ENCODE measurements around the gene IPO4. TPM values are rescaled to one million over a fixed set of nuclear protein-coding genes. Genes with fewer than 3 reads are reported as not detected.

Gene IPO4
- total and polyA plus RNA-seq, 12 donors: 19.1 to 84.9 (median 42.8) TPM

DNA sequence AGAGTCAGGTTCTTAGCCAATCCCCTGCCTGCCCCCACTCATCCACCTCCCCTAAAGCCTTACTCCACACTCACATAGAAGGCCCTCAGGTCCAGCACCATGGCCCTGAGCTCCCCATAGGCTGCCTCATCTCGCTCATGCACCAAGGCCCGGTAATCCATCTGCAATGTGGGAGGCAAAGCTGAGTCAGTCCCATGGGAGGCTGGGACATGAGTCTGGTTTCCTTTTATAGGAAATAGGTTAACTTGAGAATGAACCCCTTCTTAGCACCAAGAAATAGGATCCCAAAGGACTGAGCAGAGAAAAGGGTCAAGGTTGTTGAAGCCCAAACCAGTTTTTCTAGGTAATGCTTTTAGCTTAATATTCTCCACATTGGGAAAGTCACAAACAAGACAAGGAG lies 45.1 kb downstream of the IPO4 start:
- intact Hi-C loops (cut with DNase I): no loop called here
- 40 to 65% (median 64%) methylated on average over 1 to 2 of the region's 2 CpGs for WGBS, 4 donors
- TF ChIP-seq, protein P1, sequence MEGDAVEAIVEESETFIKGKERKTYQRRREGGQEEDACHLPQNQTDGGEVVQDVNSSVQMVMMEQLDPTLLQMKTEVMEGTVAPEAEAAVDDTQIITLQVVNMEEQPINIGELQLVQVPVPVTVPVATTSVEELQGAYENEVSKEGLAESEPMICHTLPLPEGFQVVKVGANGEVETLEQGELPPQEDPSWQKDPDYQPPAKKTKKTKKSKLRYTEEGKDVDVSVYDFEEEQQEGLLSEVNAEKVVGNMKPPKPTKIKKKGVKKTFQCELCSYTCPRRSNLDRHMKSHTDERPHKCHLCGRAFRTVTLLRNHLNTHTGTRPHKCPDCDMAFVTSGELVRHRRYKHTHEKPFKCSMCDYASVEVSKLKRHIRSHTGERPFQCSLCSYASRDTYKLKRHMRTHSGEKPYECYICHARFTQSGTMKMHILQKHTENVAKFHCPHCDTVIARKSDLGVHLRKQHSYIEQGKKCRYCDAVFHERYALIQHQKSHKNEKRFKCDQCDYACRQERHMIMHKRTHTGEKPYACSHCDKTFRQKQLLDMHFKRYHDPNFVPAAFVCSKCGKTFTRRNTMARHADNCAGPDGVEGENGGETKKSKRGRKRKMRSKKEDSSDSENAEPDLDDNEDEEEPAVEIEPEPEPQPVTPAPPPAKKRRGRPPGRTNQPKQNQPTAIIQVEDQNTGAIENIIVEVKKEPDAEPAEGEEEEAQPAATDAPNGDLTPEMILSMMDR (IDR thresholded peaks at IDR 0.05): no peak
- no peak for TF ChIP-seq POLR2A (IDR thresholded peaks at IDR 0.05)

DNA sequence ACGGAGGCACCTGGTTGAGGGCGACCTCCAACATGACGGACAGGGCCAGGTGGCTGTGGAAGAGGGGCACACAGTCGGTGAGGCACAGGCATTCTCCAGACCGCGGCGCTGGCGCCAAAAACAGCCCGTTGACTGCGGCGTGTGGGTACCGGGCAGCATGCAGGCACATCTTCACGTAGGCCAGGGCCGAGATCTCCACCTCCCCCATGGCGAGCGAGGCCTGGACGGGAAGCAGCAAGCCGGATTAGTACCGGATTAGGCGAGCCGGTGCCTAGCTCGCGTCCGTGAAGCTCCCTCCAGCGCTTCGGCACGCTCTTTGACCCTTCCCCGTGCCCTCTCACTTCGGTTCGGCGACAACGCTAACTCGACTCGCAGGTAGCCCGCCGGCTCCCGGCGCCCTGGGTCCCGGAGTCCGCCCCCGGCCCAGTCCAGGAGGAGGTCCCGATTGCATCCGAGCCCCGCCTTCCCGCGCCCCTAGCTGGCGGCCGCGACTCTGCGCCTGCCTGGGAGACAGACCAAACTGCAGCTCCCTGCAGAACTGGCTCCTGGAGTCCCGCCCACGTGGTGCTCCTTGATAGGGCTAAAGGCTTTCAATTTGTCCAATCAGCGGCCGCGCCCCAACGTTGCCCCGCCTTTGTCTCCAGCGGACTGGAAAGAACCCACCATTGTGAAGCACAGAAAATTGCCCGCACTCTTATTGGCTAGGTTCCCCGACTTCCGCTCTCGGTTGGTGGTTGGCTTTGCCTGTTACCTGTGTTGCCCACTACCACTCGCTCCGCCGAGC lies 47.3 kb downstream of the IPO4 start, which contains the start of gene EMC9:
Gene EMC9 (minus strand): TSS at position 495 of the 784 bp plus-strand sequence. CDS start 287 bp downstream, at position 208.
- Histone ChIP-seq H3K27ac (peak within 1 kb of the TSS; percentile 78 to 95 (median 81)), H3K4me3 (peak within 1 kb of the TSS; percentile 20 to 89 (median 64)), H3K27me3 (no peaks in the 10 kb centered on the region), H3K9me3 (replicated peaks in 1 of 3) (no peaks in the 10 kb centered on the region), H3K4me1 (replicated peaks in 1 of 2) (peaks cover 39 to 68% of the 10 kb centered on the region in 2 donors), H3K36me3 (replicated peaks in 1 of 2) (peaks cover 0 to 48% of the 10 kb centered on the region in 2 donors)
- TF ChIP-seq, protein P1 (IDR thresholded peaks at IDR 0.05): peak; percentile 39 to 78 (median 69)
- TF ChIP-seq POLR2A (IDR thresholded peaks at IDR 0.05): peak; percentile 71 to 94
- peak; percentile 100 for DNase-seq
- intact Hi-C loops (cut with DNase I): no loop called here
- 0 to 1% (median 0%) methylated on average over 12 to 65 of the region's 65 CpGs for WGBS, 4 donors

More for the DNA sequence above, 45.1 kb downstream of the IPO4 start:
- H3K4me3 ChIP-seq: no peak overlapping the region
- no peak for DNase-seq
- no peaks in the 10 kb centered on the region for H3K27me3 ChIP-seq
- no peaks in the 10 kb centered on the region for H3K9me3 ChIP-seq (replicated peaks in 1 of 3)
- peaks cover 37 to 52% of the 10 kb centered on the region in 2 donors for H3K4me1 ChIP-seq (replicated peaks in 1 of 2)
- H3K27ac ChIP-seq: peak overlapping the region in 1 of 5 donors; percentile 27
- H3K36me3 ChIP-seq (replicated peaks in 1 of 2): peaks cover 0 to 37% of the 10 kb centered on the region in 2 donors

DNA sequence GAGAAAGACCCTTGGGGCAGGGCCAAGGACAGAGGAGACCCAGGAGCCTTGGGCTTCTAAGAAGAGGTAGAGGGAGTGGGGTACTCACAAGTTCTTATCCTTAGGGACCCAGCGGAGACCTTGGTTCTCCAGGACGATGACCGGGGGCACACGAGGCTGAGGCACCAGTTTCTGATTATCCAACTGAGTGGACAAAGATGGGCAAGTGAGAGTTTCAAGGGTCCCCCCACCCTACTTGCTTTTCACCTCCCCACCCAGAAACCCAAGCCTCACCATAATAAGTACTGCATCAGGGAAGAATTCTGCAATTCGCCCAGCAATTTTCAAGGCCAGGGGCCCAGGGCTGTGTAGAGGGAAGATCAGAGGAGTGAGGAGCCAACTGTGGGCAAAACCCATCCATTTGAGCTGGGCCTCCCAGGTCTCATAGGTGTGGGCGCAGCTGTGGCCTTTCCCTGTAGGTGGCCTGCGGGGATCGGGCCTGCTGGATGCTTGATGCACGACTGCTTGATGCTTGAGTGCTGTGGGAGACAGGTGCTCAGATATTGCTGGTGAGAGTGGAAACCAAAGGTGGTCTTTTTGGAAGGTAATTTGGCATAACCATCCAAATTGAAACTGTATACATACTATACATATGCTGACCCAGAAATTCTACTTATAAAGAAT lies 49.2 kb downstream of the IPO4 start:
- Histone ChIP-seq H3K27me3 (no peaks in the 10 kb centered on the region), H3K4me3 (peak overlapping the region in 1 of 4 donors; percentile 89), H3K27ac (peak overlapping the region in 2 of 5 donors; percentile 21 to 88), H3K9me3 (replicated peaks in 1 of 3) (no peaks in the 10 kb centered on the region), H3K36me3 (replicated peaks in 1 of 2) (peaks cover 0 to 42% of the 10 kb centered on the region in 2 donors), H3K4me1 (replicated peaks in 1 of 2) (peaks cover 30 to 57% of the 10 kb centered on the region in 2 donors)
- intact Hi-C loops (cut with DNase I): no loop called here
- no peak for DNase-seq
- TF ChIP-seq POLR2A (IDR thresholded peaks at IDR 0.05): no peak
- TF ChIP-seq, protein P1 (IDR thresholded peaks at IDR 0.05): peak in 1 of 6 experiments; percentile 8
- WGBS, 4 donors: 66 to 75% (median 68%) methylated on average over 9 of the region's 9 CpGs
